HepG2 (cell line): ENCODE results near the gene AP3B2. TPM values are rescaled to one million over a fixed set of nuclear protein-coding genes. Genes with fewer than 3 reads are reported as not detected.

Experiments used
- AFF4 ChIP-seq: sonication (generic); formaldehyde crosslinking; IDR thresholded peaks from 2 replicates; pipeline ENCODE4 v1.4.0; 2020; ENCODE audit warnings: missing genetic modification reagents
- ARID3A ChIP-seq: IDR thresholded peaks from 2 replicates; pipeline ENCODE4 v1.6.1; 2012; ENCODE audit warnings: low read depth, low read length, improper control_type of control experiment
- GABPA ChIP-seq, 2 experiments: IDR thresholded peaks; 2 replicates each; pipeline ENCODE4 v1.6.1; 2011 to 2016; ENCODE audit warnings: low read depth in 2 of 2, low read length in 1 of 2, missing biosample characterization in 1 of 2, missing genetic modification characterization in 1 of 2
- GMEB2 ChIP-seq: IDR thresholded peaks from 2 replicates; pipeline ENCODE4 v1.6.1; 2016; ENCODE audit warnings: missing biosample characterization, missing genetic modification reagents, low read depth
- HOXA3 ChIP-seq: sonication (generic); formaldehyde crosslinking; IDR thresholded peaks from 2 replicates; pipeline ENCODE4 v1.5.0; 2020; ENCODE audit warnings: missing genetic modification reagents
- IKZF1 ChIP-seq: fragments of 450-650 bp; IDR thresholded peaks from 2 replicates; pipeline ENCODE4 v1.7.1; 2016
- KDM4B ChIP-seq: sonication (generic); formaldehyde crosslinking; IDR thresholded peaks from 2 replicates; pipeline ENCODE4 v1.4.0; 2020; ENCODE audit warnings: missing genetic modification reagents
- MTERF4 ChIP-seq: sonication (generic); formaldehyde crosslinking; IDR thresholded peaks from 2 replicates; pipeline ENCODE4 v1.8.0; 2023; ENCODE audit warnings: mild to moderate bottlenecking, missing genetic modification reagents
- NFYC ChIP-seq: IDR thresholded peaks from 2 replicates; pipeline ENCODE4 v1.6.1; 2016; ENCODE audit warnings: missing genetic modification reagents, missing compliant biosample characterization
- PAWR ChIP-seq: sonication (generic); formaldehyde crosslinking; IDR thresholded peaks from 2 replicates; pipeline ENCODE4 v1.4.0; 2020; ENCODE audit warnings: missing genetic modification reagents, mild to moderate bottlenecking, borderline replicate concordance
- POLR2A ChIP-seq, 2 experiments: IDR thresholded peaks; 2 replicates each; pipeline ENCODE4 v1.6.1; 2011; ENCODE audit warnings: low read depth in 2 of 2, low read length in 2 of 2, mild to moderate bottlenecking in 1 of 2, moderate library complexity in 1 of 2; ENCODE audit not compliant: insufficient read depth in 1 of 2
- SMARCE1 ChIP-seq: fragments of 450-650 bp; IDR thresholded peaks from 2 replicates; pipeline ENCODE4 v1.6.1; 2017; ENCODE audit warnings: borderline replicate concordance
- SP1 ChIP-seq, 2 experiments: fragments of 450-650 bp in 1 of 2; sonication (generic) in 1 of 2; formaldehyde crosslinking in 1 of 2; IDR thresholded peaks; 2 replicates each; pipeline versions ENCODE4 v1.4.0 to v1.6.1; 2016 to 2020; ENCODE audit warnings: missing genetic modification reagents in 1 of 2
- TP53 ChIP-seq: sonication (generic); formaldehyde crosslinking; conservative IDR thresholded peaks from 2 replicates; pipeline ENCODE4 v1.4.0; 2020; ENCODE audit warnings: missing genetic modification reagents
- ZBTB21 ChIP-seq: sonication (generic); formaldehyde crosslinking; IDR thresholded peaks from 2 replicates; pipeline ENCODE4 v1.4.0; 2020; ENCODE audit warnings: missing genetic modification reagents
- ZEB1 ChIP-seq: IDR thresholded peaks from 2 replicates; pipeline ENCODE4 v1.6.1; 2012; ENCODE audit warnings: mild to moderate bottlenecking, low read depth, inconsistent platforms; ENCODE audit not compliant: insufficient replicate concordance
- ZFAT ChIP-seq: sonication (generic); formaldehyde crosslinking; conservative IDR thresholded peaks from 2 replicates; pipeline ENCODE4 v1.8.1; 2023; ENCODE audit warnings: missing genetic modification reagents, inconsistent platforms
- ZGPAT ChIP-seq: IDR thresholded peaks from 2 replicates; pipeline ENCODE4 v1.6.1; 2016; ENCODE audit warnings: mild to moderate bottlenecking
- ZNF160 ChIP-seq: sonication (generic); formaldehyde crosslinking; IDR thresholded peaks from 2 replicates; pipeline ENCODE4 v1.8.0; 2022; ENCODE audit warnings: mild to moderate bottlenecking, inconsistent platforms, missing genetic modification reagents
- ZNF678 ChIP-seq: sonication (generic); formaldehyde crosslinking; IDR thresholded peaks from 2 replicates; pipeline ENCODE4 v1.4.0; 2020; ENCODE audit warnings: mild to moderate bottlenecking, missing genetic modification reagents
- polyA plus RNA-seq, 8 experiments: library from polyadenylated mRNA; depleted of rRNA in 3 of 8; stranded (reverse) in 7 of 8; unstranded in 1 of 8; fragments of >200 nt; fragmentation: Illumina TruSeq in 4 of 8; extraction: Trizol in 4 of 8; gene quantifications; 2 replicates each; pipeline versions ENCODE4 v1.2.1 to v1.2.3, GENCODE V29; 2011 to 2016; ENCODE audit warnings: low read depth in 4 of 8, missing spikeins in 1 of 8, mixed read lengths in 1 of 8; ENCODE audit not compliant: insufficient read depth in 1 of 8
- total RNA-seq, 5 experiments: library from RNA; depleted of rRNA; stranded (reverse); fragments of >200 nt; fragmentation: Illumina TruSeq; extraction: Trizol; gene quantifications; 2 replicates each; pipeline ENCODE4 v1.2.3, GENCODE V29; 2016; ENCODE audit warnings: low read depth in 1 of 5

Gene AP3B2
- total and polyA plus RNA-seq, 2 of the 13 experiments (the other 11 are each of a cell fraction or from before 2014, with no cell fraction given): not detected

- peak; percentile 93 to 97 for TF ChIP-seq POLR2A (IDR thresholded peaks at IDR 0.05; ENCODE audit: insufficient read depth in 1 of 2, low read depth in 2 of 2, low read length in 2 of 2)
- no peak for TF ChIP-seq KDM4B
- TF ChIP-seq GABPA (IDR thresholded peaks at IDR 0.05; ENCODE audit: low read depth, low read length): peak; percentile 98
- TF ChIP-seq GABPA (CRISPR knock-in tag; IDR thresholded peaks at IDR 0.05; ENCODE audit: low read depth): peak; percentile 99
- TF ChIP-seq ARID3A: no peak
- no peak for TF ChIP-seq IKZF1
- TF ChIP-seq MTERF4 (CRISPR knock-in tag): no peak
- TF ChIP-seq ZGPAT: peak; percentile 69
- no peak for TF ChIP-seq ZFAT (CRISPR knock-in tag)
- TF ChIP-seq ZBTB21 (CRISPR knock-in tag): no peak
- TF ChIP-seq PAWR (CRISPR knock-in tag): no peak; the same call in 1 of the 2 replicates
- TF ChIP-seq AFF4: no peak
- TF ChIP-seq SP1 (IDR thresholded peaks at IDR 0.05): no peak
- TF ChIP-seq SP1 (CRISPR knock-in tag; IDR thresholded peaks at IDR 0.05): peak; percentile 42; the same call in 1 of the 2 replicates
- TF ChIP-seq ZNF160 (CRISPR knock-in tag): peak; percentile 78; the same call in 1 of the 2 replicates
- TF ChIP-seq NFYC (CRISPR knock-in tag): peak; percentile 71
- TF ChIP-seq ZNF678 (CRISPR knock-in tag): 0 out of 2 replicates have a peak, but pooled peaks have one; percentile 42
- peak; percentile 91 for TF ChIP-seq HOXA3 (CRISPR knock-in tag)
- TF ChIP-seq GMEB2: peak; percentile 93
- no peak for TF ChIP-seq SMARCE1
- TF ChIP-seq ZEB1: no peak
- TF ChIP-seq TP53 (CRISPR knock-in tag): peak; percentile 59; the same call in 1 of the 2 replicates
Observed at GRCh38 chr15:82749951-82750830, 40.5 kb upstream of the AP3B2 start (continued).
